OCI-LY7 (cell line): ENCODE data around the gene SST. TPM values are rescaled to one million over a fixed set of nuclear protein-coding genes. Genes with fewer than 3 reads are reported as not detected.

Source experiments
- BruUV-seq: library from RNA; stranded (reverse); fragments of 400-500 nt; replicated peaks from 2 replicates; lab custom pipeline; 2021; lab: Mats Ljungman, UMichigan
- CTCF ChIA-PET: fragments of 300-600 bp; sonication (Branson Sonifier 250); formaldehyde crosslinking; loops from one replicate; lab custom pipeline; 2022; ENCODE audit warnings: antibody characterized with exemption; ENCODE audit not compliant: unreplicated experiment; lab: Charles Lee
- POLR2A ChIA-PET: fragments of 300-600 bp; sonication (Branson Sonifier 250); formaldehyde crosslinking; loops from one replicate; lab custom pipeline; 2022; ENCODE audit warnings: antibody characterized with exemption; lab: Charles Lee
- DNase-seq: peaks from one replicate; pipeline ENCODE4 v3.0.0-alpha.2; 2015; ENCODE audit warnings: low spot score
- H2AFZ ChIP-seq: fragments of 200-600 bp; sonication (generic), shearing (Covaris generic); 2 replicates; pipeline ENCODE4 v1.6.1; 2014; ENCODE audit warnings: mild to moderate bottlenecking, antibody characterized with exemption, low read length, moderate library complexity
- H3K27ac ChIP-seq: fragments of 200-600 bp; sonication (generic); 2 replicates; pipeline ENCODE4 v1.5.1; 2014; ENCODE audit warnings: mixed run types, low read depth, mild to moderate bottlenecking, moderate library complexity, low read length, inconsistent platforms; ENCODE audit not compliant: poor library complexity, severe bottlenecking
- H3K36me3 ChIP-seq: fragments of 200-600 bp; sonication (generic); 2 replicates; pipeline ENCODE4 v1.6.1; 2014; ENCODE audit warnings: mild to moderate bottlenecking, antibody characterized with exemption, low read length, moderate library complexity, mixed read lengths; ENCODE audit not compliant: insufficient read depth
- H3K4me1 ChIP-seq: fragments of 200-600 bp; sonication (generic); 2 replicates; pipeline ENCODE4 v1.5.1; 2014; ENCODE audit warnings: mild to moderate bottlenecking, low read length; ENCODE audit not compliant: insufficient read depth, poor library complexity, severe bottlenecking
- H3K4me2 ChIP-seq: fragments of 200-600 bp; sonication (generic); 2 replicates; pipeline ENCODE4 v1.6.1; 2014; ENCODE audit warnings: mild to moderate bottlenecking, low read length
- H3K4me3 ChIP-seq: fragments of 200-600 bp; sonication (generic); 2 replicates; pipeline ENCODE4 v1.5.1; 2014; ENCODE audit warnings: mild to moderate bottlenecking, low read depth, low read length; ENCODE audit not compliant: poor library complexity, severe bottlenecking
- H3K79me2 ChIP-seq: fragments of 200-600 bp; sonication (generic); 2 replicates; pipeline ENCODE4 v1.6.1; 2016; ENCODE audit warnings: low read depth, mild to moderate bottlenecking, low read length, moderate library complexity, mixed read lengths; ENCODE audit not compliant: insufficient read depth
- H3K9me2 ChIP-seq: fragments of 200-600 bp; sonication (generic); 2 replicates; pipeline ENCODE4 v1.6.1; 2016; ENCODE audit warnings: mild to moderate bottlenecking, low read length, mixed read lengths; ENCODE audit not compliant: insufficient read depth
- H3K9me3 ChIP-seq: fragments of 200-600 bp; sonication (generic); 2 replicates; pipeline ENCODE4 v1.6.1; 2014; ENCODE audit warnings: mild to moderate bottlenecking, mixed run types, low read length, mixed read lengths
- H4K20me1 ChIP-seq: fragments of 200-600 bp; sonication (generic); 2 replicates; pipeline ENCODE4 v1.6.1; 2014; ENCODE audit warnings: mild to moderate bottlenecking, antibody characterized with exemption, low read length, moderate library complexity, mixed read lengths; ENCODE audit not compliant: insufficient read depth
- CTCF ChIP-seq: fragments of 200-600 bp; sonication (generic); conservative IDR thresholded peaks from 2 replicates; pipeline ENCODE4 v1.5.1; 2014; ENCODE audit warnings: mild to moderate bottlenecking, antibody characterized with exemption, low read length, moderate library complexity, mixed read lengths
- EZH2phosphoT487 ChIP-seq: fragments of 200-600 bp; sonication (generic); IDR thresholded peaks from 2 replicates; pipeline ENCODE4 v1.6.1; 2018; ENCODE audit warnings: low read depth, borderline replicate concordance, mild to moderate bottlenecking, mixed run types, antibody characterized with exemption, low read length, moderate library complexity, mixed read lengths
- intact Hi-C: fragments of 100-400 bp; cut with micrococcal nuclease; formaldehyde crosslinking; loops from one replicate; pipeline ENCODE4 v1.10.0; 2022; ENCODE audit not compliant: unreplicated experiment
- total RNA-seq, 2 experiments: library from RNA; depleted of rRNA in 1 of 2; stranded (reverse); fragments of >200 nt in 1 of 2; shearing (Covaris generic) in 1 of 2; gene quantifications; 2 replicates each; pipeline ENCODE4 v1.2.3, GENCODE V29; 2014 to 2022

The SST gene
- total RNA-seq, 2 experiments from 2014 or later, result not detected

GRCh38 chr3:187623285-187623814, 46.8 kb downstream of the SST start:
- Histone ChIP-seq H3K27ac (no peak overlapping the region), H3K4me3 (no peak overlapping the region), H2AFZ (no peak overlapping the region), H3K9me2 (no peaks in the 10 kb centered on the region), H3K36me3 (no peaks in the 10 kb centered on the region), H3K4me2 (no peak overlapping the region), H3K79me2 (no peaks in the 10 kb centered on the region), H3K9me3 (no peaks in the 10 kb centered on the region), H4K20me1 (no peaks in the 10 kb centered on the region), H3K4me1 (no peaks in the 10 kb centered on the region)
- BruUV-seq, result no TSS peak
- ChIA-PET CTCF (no interaction called here), POLR2A (no interaction called here)
- TF ChIP-seq CTCF (no peak), EZH2phosphoT487 (no peak)
- intact Hi-C loops, result no loop called here
- no peak for DNase-seq

GRCh38 chr3:187621881-187622280, 48.3 kb downstream of the SST start:
- Histone ChIP-seq H3K4me2 (no peak overlapping the region), H3K79me2 (no peaks in the 10 kb centered on the region), H3K27ac (no peak overlapping the region), H3K4me1 (no peaks in the 10 kb centered on the region), H2AFZ (no peak overlapping the region), H3K36me3 (no peaks in the 10 kb centered on the region), H3K9me2 (no peaks in the 10 kb centered on the region), H3K4me3 (no peak overlapping the region), H3K9me3 (no peaks in the 10 kb centered on the region), H4K20me1 (no peaks in the 10 kb centered on the region)
- DNase-seq, result no peak
- BruUV-seq, result no TSS peak
- intact Hi-C loops, result no loop called here
- POLR2A ChIA-PET, result interaction anchor here (0.6 to 0.9 kb wide), 4 partner anchors 20 to 1449 kb away, joined by 3 read pairs; no protein-coding TSS in a partner anchor
- CTCF ChIA-PET, result no interaction called here
- TF ChIP-seq CTCF (no peak), EZH2phosphoT487 (no peak)

- Histone ChIP-seq H3K36me3 (no peaks in the 10 kb centered on the region), H3K27ac (no peak overlapping the region), H3K4me2 (no peak overlapping the region), H2AFZ (no peak overlapping the region), H3K79me2 (no peaks in the 10 kb centered on the region), H4K20me1 (no peaks in the 10 kb centered on the region), H3K9me3 (no peaks in the 10 kb centered on the region), H3K4me1 (no peaks in the 10 kb centered on the region), H3K9me2 (no peaks in the 10 kb centered on the region), H3K4me3 (no peak overlapping the region)
- ChIA-PET CTCF (no interaction called here), POLR2A (interaction anchor here (0.6 to 1.4 kb wide), 2 partner anchors 24 to 64 kb away, joined by 3 read pairs; no protein-coding TSS in a partner anchor)
- no peak for DNase-seq
- no peak for TF ChIP-seq EZH2phosphoT487
- BruUV-seq, result no TSS peak
- intact Hi-C loops, result no loop called here
Measured at GRCh38 chr3:187619461-187619860, 50.7 kb downstream of the SST start.

Other genes starting within 250 kb of the SST start
- not detected in 2 replicates for gene RTP2, start 32.2 kb upstream of the SST start, total RNA-seq (2014; rRNA removed; shearing (Covaris generic))
- not detected in 2 replicates for gene RTP2, start 32.2 kb upstream of the SST start, total RNA-seq (2022)
- 62.4 and 65.6 TPM in 2 replicates for gene BCL6, start 75.1 kb upstream of the SST start, total RNA-seq (2014; rRNA removed; shearing (Covaris generic))
- 251 and 256 TPM in 2 replicates for gene BCL6, start 75.1 kb upstream of the SST start, total RNA-seq (2022)